Amniotic stem cell (primary cell): Measurements from ENCODE around the gene ARL17B.
A peak's percentile ranks its signal among the peaks of the same experiment; 100 is the strongest.
"Not testable (repeated sequence)": the region's sequence is repeated elsewhere in the genome, so short reads cannot be mapped to it uniquely, and the experiment has no call there.

Experiments used
- DNase-seq: peaks from one replicate; lab custom pipeline; 2025; lab: John Stamatoyannopoulos, UW

ARL17B gene

DNA sequence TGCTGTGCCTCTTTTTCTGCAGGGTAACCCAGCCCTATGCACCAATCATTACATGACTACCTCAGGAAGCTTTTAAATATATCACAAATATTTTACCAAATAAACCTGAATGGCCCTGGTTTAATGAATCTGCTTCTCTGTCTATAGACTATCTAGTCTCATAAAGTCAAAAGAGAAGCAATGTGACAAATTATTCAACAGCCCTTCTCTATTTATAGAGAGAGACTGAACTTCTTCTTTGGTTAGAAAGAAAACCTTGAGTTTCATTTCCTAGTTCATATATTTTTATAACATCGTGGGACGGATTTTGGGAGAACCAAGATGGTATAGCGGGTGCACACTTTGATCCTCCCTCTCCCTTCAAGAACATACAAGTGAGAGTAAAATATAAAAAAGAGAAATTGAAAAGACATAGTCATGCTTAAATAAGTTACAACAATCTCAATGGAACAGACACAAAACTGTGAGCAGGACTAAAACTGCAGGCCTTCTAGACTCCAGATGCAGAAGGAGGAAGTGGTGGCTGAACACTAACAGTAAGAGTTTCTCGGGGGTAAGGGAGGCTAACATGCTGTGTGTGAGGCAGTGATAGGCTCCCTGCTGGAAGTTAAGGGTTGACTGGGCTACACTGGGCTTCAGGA is 70.5 kb downstream of the ARL17B start:
- not testable (repeated sequence) for DNase-seq

DNA sequence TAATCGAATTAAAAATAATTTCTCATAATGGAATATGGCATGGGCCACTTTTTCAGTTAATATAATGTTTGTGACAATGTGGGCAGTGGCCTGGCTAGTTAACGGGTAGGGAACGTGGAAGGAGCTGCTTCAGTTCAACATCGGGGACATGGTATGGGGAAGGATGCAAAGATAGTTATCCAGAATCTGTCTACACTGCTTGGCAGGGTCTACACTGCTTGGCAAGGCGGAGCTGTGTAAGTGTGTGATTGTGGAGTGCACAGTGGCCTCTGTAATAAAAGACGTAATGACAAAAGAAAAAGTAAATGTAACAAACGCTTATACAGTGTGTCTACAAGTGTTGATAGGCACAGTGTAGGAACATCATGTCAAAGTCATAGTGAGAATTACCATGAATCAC is 74.0 kb downstream of the ARL17B start:
- DNase-seq: not testable (repeated sequence)

DNA sequence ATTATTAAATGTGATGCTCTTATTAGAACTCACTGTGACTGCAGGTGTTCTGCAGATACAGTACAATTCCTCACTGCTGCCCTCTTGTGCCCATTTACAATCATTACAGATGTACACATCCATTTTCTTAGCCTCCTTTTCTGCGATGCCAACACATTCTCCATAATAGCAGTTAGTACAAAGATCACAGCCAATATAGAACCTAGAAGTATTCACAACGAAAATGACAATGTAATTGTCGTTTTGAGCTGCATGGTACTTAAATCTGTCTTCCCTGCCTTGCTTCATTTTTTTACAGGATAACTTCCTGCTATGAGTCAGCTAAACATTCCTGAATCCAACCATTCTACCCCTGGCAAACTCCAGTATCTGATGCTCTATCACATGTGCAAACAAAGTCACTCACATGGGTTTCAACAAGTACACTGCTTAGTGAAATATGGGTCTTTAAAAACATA is 74.8 kb downstream of the ARL17B start:
- peak; percentile 88 for DNase-seq

DNA sequence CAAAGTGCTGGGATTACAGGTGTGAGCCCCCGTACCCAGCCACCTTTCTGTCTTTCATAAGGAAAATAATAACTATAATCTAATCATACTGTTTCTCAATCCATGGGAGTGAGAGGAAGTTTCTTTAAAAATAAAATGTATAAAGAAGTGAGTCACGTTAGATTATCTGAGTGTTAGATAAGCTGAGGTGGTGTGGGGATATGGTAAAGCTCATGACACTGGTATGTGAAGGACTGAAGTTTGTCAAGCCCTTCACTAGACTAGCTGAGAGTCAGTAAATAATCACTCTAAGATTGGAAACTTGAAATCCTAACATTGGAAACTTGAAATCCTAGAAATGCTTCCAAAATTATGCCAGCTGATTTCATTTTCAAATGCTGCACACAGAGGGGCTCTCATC is 76.1 kb downstream of the ARL17B start:
- DNase-seq: not testable (repeated sequence)

DNA sequence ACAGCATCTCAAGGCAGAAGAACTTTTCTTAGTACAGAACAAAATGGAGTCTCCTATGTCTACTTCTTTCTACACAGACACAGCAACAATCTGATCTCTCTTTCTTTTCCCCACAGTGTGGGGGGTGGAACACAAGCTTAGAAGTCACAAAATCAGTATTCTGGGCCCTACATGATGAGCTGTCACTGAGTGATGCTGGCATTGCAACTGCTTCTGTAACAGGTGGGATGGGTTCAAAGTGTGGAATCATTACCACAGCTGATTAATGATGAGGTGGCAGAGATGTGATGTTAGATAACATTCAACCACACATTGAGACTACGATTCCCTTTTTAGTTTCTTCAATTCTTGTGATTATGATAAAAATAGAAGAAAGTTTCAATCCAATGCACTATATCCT is 77.1 kb downstream of the ARL17B start:
- DNase-seq: not testable (repeated sequence)

DNA sequence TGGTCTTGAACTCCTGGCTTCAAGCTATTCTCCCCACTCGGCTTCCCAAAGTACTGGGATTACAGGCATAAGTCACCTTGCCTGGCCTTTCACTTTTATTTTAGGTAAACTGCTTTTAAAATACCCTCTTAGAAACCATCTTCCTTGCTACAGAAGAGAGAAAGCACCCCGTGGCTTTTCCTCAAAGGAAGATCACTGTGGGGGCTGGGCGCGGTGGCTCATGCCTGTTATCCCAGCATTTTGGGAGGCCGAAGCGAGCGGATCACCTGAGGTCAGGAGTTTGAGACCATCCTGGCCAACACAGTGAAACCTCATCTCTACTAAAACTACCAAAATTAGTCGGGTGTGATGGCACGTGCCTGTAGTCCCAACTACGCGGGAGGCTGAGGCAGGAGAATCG is 78.9 kb downstream of the ARL17B start:
- not testable (repeated sequence) for DNase-seq

DNA sequence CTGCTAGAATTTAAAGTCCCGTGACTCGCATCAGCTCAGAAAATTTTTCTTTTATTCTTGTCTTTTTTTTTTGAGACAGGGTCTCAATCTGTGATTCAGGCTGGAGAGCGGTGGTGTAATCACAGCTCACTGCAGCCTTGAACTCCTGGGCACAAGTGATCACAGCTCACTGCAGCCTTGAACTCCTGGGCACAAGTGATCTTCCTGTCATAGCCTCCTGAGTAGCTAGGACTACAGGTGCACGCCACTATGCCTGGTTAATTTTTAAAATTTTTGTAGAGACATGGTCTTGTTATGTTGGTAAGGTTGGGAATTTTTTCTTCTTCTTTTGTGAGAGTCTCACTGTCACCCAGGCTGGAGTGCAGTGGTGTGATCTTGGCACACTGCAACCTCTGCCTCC is 80.2 kb downstream of the ARL17B start:
- DNase-seq: not testable (repeated sequence)

DNA sequence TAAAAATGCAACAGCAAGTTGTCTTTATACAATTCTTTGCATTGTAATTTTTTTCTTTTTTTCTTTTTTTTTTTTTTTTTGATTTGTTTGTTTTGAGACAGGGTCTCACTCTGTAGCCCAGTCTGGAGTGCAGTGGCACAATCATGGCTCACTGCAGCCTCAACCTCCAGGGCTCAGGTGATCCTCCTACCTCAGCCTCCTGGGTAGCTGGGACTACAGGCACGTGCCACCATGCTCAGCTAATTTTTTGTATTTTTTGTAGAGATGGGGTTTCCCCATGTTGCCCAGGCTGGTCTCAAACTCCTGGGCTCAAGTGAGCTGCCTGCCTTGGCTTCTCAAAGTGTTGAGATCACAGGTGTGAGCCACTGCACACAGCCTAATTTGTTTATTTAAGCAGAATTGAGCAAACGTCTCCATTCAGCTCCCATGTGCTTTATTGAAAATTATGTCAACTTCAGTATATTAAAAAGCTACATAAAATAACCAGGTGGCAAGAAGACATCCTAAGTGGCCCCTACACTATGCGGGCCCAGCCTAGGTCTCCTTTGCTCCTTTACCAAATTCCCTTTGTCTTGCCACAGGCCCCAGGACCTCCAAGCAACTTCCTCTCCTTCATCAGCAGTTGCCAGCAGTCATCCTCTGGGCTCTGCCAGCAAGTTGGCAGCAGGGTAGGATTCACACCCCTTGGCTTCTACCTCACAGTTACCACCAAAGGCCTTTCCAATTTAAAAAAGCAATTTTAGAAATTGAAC is 84.7 kb downstream of the ARL17B start:
- not testable (repeated sequence) for DNase-seq

DNA sequence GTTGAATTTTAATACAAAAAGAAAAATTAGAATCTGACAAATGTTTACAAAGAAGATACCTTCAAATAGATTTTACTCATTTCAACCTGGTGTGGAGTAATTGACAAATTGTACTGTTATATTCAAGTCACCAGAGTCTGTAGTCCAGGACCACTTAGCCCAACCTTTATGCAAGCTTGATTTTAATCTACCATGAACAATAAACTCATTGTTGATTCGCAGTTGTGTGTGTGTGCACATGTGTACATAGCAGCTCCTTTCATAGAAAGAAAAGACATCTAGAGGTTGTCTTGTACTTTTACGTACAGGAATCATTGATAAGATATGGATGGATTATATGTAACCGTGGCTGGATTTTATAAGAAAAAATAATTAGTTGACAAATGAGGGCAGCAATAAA is 87.3 kb downstream of the ARL17B start:
- no peak for DNase-seq

DNA sequence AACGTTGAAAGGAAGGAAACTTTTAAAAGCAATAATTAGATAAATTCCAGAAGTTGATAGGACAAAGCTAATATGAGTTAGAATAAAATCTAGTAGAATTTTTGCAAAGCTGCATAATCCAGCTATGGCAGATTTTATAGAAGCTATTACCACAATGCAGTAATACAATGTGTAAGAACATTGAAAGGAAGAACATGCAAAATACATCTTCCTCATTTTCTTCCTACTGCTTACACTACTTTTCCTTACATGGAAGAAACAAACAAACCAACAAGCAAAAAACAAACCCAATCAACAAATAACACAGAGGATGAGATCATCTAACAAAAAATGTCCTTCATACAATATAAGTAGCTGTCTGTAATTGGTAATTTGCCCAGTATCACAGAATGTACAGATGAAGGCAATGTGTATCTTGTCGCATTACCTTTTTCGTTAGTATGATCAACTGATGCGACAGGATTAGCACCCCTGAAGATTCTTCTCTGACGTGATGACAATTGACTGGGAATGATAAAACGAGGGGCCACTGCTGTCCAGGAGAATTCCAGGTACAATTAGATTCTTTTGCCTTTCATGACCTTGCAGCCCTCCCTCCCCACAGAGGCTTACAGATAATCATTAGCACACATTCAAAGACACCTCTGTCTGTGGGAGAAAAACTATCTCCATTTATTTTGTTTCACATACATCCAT is 87.9 kb downstream of the ARL17B start:
- no peak for DNase-seq

DNA sequence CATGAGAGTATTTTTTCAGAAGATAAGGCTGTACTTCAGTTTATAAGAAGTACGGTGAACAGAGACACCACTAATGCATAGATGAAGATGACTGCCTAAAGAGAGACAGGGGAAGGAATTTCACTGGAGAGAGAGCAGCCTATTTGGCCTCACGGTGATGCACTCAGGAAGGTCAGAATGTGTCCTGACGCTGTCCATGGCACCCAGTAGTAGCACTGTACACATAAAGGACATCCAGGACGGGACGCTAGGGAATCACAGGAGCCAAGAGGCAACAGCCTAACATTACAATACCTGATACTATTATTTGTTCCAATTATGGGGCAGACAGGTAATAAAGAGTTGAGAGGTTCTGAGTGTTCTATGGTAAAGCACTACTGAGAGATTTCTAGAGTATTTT is 91.5 kb downstream of the ARL17B start:
- DNase-seq: no peak

DNA sequence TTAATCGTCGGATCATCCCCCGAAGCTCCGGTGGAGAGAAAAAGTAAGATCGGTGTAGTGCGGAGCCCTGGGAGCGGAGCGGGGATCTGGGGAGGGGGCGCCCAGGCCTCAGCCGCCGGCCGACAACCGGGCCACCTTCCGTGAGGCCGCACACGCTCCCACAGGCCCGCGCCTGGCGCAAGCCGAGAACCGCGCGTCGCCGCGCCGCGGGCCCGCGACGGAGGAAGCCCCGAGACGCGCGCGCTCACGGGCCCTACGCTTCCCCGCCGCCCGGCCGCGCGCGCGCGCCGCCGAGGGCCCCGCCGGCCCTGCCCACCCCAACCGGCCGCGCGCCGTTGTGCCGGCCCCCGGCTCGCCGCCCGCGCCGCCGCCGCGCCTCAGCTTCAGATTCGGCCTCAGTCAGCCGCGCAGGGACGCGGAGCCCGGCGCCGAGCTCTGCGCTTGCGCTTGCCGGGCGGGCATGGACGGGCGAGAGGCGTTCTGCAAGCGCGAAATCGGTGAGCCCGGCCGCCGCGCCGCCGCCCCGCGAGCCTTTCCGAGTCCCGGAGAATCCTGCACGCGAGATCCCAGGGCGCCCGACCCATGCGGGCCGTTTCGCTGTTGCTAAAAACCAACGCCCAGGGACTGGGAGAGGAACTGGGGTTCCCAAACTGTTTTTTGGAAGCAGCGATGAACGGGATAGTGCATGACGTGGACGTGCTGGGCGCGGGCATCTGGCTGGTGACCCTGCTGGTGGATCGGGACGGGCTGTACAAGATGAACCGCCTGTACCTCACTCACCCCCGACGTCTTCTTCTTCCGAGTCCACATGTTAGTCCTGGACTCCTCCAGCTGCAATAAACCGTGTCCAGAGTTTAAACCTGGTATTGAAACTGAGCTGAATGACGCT is 94.7 kb downstream of the ARL17B start:
- peak; percentile 90 for DNase-seq

DNA sequence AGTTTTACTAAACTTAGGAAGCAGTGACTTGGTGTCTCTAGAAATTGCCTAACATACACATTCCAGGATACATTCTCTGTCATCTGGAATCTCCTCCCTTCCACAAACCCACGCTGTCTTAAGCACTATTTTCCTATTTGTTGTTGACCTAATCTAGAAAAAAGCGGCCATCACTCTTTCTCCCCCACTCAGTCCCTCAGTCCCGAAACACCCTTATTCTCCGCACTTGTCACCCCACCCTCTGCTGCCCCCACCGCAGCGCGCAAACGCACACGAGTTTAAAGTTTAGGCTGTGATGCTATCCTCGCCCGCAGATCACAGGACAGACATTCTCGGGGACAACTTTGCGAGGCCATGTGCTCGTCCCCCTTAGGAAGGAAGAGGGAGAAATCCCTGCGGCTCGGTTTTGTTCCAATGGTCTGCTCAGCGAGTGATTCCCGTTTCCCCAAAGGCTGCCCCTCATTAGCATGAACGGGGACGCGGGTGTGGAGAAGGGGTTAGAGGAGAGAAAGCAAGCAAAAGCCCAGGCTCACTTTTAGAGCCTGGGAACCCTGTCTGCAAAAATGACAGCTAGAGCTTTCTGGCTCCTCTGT is 95.4 kb downstream of the ARL17B start:
- not testable (repeated sequence) for DNase-seq

DNA sequence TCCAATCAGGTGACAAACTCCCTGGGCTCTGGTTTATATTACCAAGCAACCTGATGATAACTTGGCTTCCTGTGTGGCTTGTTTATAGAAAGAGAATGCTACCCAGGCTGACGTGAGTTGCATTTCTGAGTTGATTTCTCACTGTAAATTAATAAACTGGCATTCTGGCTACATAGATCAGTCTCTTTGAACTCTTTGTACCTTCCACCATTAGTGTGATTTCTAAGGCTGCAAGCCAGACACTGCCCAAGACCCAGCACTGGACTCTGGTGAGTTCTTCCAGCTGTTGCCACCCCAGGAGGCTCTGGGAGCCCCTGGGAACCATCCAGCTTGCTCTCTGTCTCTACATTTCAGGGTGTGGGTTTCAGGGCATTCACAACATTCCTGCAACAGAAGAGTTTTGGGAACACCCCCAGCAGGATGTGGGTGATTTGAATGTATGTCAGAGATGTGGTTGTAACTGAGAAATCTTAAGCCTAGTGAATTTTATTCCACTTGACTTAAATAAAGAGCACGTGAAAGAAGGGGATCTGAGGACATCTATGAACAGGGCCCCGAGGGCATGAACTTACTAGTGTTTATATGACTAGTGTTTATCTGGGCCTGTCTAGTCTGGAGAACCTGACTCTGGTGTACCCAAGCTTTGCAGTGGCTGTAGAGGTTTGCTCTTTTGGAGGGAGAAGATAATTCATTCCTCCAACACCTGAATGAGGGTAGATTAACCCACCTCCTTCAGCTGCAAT is 96.9 kb downstream of the ARL17B start:
- peak; percentile 61 for DNase-seq

DNA sequence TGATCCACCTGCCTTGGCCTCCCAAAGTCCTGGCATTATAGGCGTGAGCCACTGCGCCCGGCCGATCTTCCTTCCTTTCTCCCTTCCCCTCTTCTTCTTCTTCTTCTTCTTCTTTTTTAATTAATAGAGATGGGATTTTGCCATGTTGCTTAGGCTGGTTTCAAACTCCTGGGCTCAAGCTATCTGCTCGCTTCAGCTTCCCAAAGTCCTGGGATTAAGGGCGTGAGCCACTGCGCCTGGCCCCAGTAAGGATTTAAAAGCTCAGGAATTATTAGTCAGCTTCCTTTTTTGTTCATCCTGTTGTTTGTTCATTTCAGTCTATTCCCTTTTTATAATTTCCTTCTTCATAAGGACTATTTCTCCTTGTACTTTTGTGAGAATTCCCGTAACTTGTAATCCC is 99.3 kb downstream of the ARL17B start:
- DNase-seq: no peak

DNA sequence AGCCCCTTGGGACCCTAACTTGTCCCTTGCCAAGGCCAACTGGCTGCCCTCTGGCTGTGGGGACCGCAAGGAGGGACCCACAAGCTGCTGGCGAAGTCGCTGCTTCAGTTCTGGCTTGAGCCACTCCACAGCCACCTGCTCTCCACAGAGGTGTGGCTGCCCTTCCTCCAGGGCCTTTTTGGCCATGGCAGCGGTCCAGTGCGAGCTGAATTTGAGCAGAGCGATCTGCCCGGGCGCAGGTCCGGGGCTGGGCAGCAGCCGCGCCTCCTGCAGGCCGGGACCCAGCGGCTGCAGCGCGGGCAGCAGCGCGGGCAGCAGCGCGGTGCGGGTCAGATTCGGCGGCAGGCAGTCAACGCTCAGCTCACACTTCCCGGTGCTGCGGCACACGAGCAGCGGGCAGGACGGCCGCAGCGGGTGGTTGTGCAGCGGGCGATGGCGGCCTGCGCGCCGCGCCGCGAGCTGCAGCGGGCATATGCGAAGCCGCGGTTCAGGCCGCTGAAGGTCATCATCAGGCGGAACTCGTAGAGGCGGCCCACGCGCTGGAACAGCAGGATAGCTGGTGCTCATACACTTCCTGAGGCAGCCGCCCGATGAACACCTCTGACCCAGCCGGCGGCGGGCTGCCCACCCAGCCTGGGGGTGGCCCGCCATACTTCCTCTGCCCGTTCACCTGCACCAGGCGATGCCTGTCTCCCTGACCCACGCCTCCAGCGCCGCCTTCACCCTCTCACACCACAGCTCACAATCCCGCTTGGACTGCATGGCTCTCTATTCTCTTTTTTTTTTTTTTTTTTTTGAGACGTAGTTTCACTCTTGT is 101.5 kb downstream of the ARL17B start:
- DNase-seq: not testable (repeated sequence)

DNA sequence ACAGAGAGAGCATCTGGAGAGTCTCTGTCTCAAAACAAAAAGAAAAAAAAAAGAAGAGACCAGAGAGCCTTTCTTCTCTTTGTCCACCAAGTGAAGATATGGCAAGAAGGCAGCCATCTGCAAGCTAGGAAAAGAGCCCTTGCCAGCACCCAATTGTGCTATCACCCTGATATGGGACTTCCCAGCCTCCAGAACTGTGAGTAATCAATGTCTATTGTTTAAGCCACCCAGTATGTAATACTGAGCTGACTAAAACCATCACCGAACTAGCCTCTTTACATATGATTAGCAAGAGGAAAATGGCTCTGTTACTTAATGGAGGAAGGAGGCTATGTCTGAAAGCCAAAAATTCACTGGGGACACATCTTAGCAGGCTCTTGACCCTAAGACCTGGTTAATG is 105.2 kb downstream of the ARL17B start:
- not testable (repeated sequence) for DNase-seq

DNA sequence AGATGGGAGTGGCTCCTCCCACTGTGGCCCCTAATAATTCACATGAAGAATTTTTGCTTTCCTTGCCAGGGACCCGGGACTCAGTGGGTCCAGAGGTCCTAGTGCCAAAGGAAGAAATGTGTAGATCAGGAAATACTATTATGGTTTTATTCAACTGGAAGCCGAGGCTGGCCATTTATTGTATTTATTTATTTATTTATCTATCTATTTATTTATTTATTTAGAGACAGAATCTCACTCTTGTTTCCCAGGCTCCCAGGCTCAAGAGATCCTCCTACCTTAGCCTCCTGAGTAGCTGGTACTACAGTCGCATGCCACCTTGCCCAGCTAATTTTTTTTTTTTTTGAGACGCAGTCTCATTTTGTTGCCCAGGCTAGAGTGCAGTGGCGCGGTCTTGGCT is 107.4 kb downstream of the ARL17B start:
- DNase-seq: not testable (repeated sequence)

DNA sequence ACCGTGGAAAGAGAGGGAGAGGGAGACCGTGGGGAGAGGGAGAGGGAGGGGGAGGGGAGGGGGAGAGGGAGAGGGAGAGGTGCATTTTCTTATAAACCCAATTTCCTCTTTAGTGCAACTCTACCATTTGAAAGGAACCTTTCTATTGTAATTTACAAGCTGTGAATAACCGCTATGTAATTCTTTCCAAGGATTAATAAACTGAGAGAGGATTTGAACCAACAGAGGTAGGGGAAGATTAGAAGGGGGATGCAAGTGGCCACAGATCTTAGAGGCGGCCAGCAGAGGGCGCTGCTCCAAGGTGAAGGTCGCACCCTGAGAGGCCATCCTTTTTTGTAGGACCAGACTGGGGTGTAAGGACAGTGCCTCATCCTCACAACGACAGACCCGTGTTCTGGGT is 107.8 kb downstream of the ARL17B start:
- DNase-seq: peak; percentile 58

DNA sequence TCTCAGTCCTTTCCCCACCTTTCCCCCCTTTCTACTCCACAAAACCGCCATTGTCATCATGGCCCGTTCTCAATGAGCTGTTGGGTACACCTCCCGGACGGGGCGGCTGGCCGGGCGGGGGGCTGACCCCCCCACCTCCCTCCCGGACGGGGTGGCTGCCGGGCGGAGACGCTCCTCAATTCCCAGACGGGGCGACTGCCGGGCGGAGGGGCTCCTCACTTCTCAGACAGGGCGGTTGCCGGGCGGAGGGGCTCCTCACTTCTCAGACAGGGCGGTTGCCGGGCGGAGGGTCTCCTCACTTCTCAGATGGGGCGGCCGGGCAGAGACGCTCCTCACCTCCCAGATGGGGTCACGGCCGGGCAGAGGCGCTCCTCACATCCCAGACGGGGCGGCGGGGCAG is 108.8 kb downstream of the ARL17B start:
- not testable (repeated sequence) for DNase-seq
